ENCODE data around the gene TIFAB.

TIFAB gene

GRCh38 chr5:135425641-135426040, 26.5 kb downstream of the TIFAB start:
- Histone ChIP-seq H3K4me1 (ENCODE audit: control insufficient read depth, low read length) (no peaks in the 10 kb centered on the region), H3K79me2 (ENCODE audit: control insufficient read depth, low read length) (no peaks in the 10 kb centered on the region), H3K27me3 (ENCODE audit: control insufficient read depth, low read length) (peaks cover 13% of the 10 kb centered on the region), H3K27ac (ENCODE audit: low read depth, low read length) (no peak overlapping the region), H4K20me1 (ENCODE audit: control insufficient read depth, insufficient read depth, low read depth, low read length) (no peaks in the 10 kb centered on the region), H3F3A (ENCODE audit: control insufficient read depth, insufficient read depth) (no peaks in the 10 kb centered on the region), H3K4me2 (ENCODE audit: low read length) (no peak overlapping the region), H3K9me3 (ENCODE audit: control insufficient read depth, insufficient read depth, low read length) (peaks cover 4% of the 10 kb centered on the region; the same call in 1 of the 2 replicates), H3K36me3 (ENCODE audit: control insufficient read depth, low read length) (no peaks in the 10 kb centered on the region), H3K4me3 (ENCODE audit: low read length) (no peak overlapping the region), H3K9me2 (replicated peaks; ENCODE audit: control insufficient read depth, low read length) (no peaks in the 10 kb centered on the region)
- TF ChIP-seq EZH2phosphoT487 (IDR thresholded peaks at IDR 0.05; ENCODE audit: borderline replicate concordance, low read length), result no peak
- TF ChIP-seq CTCF (IDR thresholded peaks at IDR 0.05; ENCODE audit: low read depth, low read length, poor library complexity, severe bottlenecking), result no peak

DNA sequence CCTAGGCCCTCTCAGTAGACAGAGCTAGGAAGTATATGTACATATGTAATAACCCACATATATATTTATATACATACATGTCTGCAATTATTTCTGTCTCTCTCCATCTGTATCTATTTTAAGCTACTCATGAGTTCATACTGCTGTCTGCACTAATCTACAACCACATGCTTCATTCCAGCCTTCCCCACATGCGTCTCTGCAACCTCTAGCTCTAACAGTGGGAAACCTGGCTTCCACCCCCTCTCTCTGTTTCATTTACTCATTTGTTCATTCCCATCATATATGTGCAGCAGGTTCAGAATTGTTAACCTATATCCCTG, 28.3 kb downstream of the TIFAB start:
- Histone ChIP-seq H3K4me2 (ENCODE audit: low read length) (no peak overlapping the region), H3K9me2 (replicated peaks; ENCODE audit: control insufficient read depth, low read length) (no peaks in the 10 kb centered on the region), H4K20me1 (ENCODE audit: control insufficient read depth, insufficient read depth, low read depth, low read length) (no peaks in the 10 kb centered on the region), H3K79me2 (ENCODE audit: control insufficient read depth, low read length) (no peaks in the 10 kb centered on the region), H3K9me3 (ENCODE audit: control insufficient read depth, insufficient read depth, low read length) (peaks cover 4% of the 10 kb centered on the region; the same call in 1 of the 2 replicates), H3K4me1 (ENCODE audit: control insufficient read depth, low read length) (no peaks in the 10 kb centered on the region), H3K36me3 (ENCODE audit: control insufficient read depth, low read length) (no peaks in the 10 kb centered on the region), H3F3A (ENCODE audit: control insufficient read depth, insufficient read depth) (no peaks in the 10 kb centered on the region), H3K4me3 (ENCODE audit: low read length) (no peak overlapping the region), H3K27me3 (ENCODE audit: control insufficient read depth, low read length) (peaks cover 22% of the 10 kb centered on the region), H3K27ac (ENCODE audit: low read depth, low read length) (no peak overlapping the region)
- TF ChIP-seq EZH2phosphoT487 (IDR thresholded peaks at IDR 0.05; ENCODE audit: borderline replicate concordance, low read length) (no peak), CTCF (IDR thresholded peaks at IDR 0.05; ENCODE audit: low read depth, low read length, poor library complexity, severe bottlenecking) (no peak)

GRCh38 chr5:135423146-135423845, 28.9 kb downstream of the TIFAB start:
- peaks cover 23% of the 10 kb centered on the region for H3K27me3 ChIP-seq (ENCODE audit: control insufficient read depth, low read length)
- H3K9me3 ChIP-seq (ENCODE audit: control insufficient read depth, insufficient read depth, low read length), result no peaks in the 10 kb centered on the region
- H3K36me3 ChIP-seq (ENCODE audit: control insufficient read depth, low read length), result no peaks in the 10 kb centered on the region
- no peaks in the 10 kb centered on the region for H3K79me2 ChIP-seq (ENCODE audit: control insufficient read depth, low read length)
- TF ChIP-seq CTCF (IDR thresholded peaks at IDR 0.05; ENCODE audit: low read depth, low read length, poor library complexity, severe bottlenecking) (no peak), EZH2phosphoT487 (IDR thresholded peaks at IDR 0.05; ENCODE audit: borderline replicate concordance, low read length) (no peak)
- H3F3A ChIP-seq (ENCODE audit: control insufficient read depth, insufficient read depth), result no peaks in the 10 kb centered on the region
- H3K4me3 ChIP-seq (ENCODE audit: low read length), result no peak overlapping the region
- H4K20me1 ChIP-seq (ENCODE audit: control insufficient read depth, insufficient read depth, low read depth, low read length), result no peaks in the 10 kb centered on the region
- H3K9me2 ChIP-seq (replicated peaks; ENCODE audit: control insufficient read depth, low read length), result no peaks in the 10 kb centered on the region
- H3K4me2 ChIP-seq (ENCODE audit: low read length), result no peak overlapping the region
- H3K4me1 ChIP-seq (ENCODE audit: control insufficient read depth, low read length), result no peaks in the 10 kb centered on the region
- H3K27ac ChIP-seq (ENCODE audit: low read depth, low read length), result no peak overlapping the region
